Memory B cell (primary cell): ENCODE data around the gene CIB2.

Experiments used
- ATAC-seq: fragments of 150-1000 bp; cut with Tn5 transposase; 2 replicates; pipeline ENCODE4 v1.10.0; 2021; ENCODE audit warnings: low read depth, mild to moderate bottlenecking, moderate library complexity
- DNase-seq, 2 donors: peaks; one replicate each; pipeline ENCODE4 v3.0.0; 2022; ENCODE audit warnings: low spot score in 2 of 2
- H3K27ac Mint-ChIP-seq: one replicate; pipeline ENCODE4 v1.8.0; 2022; ENCODE audit warnings: mild to moderate bottlenecking, moderate library complexity, mixed read lengths
- H3K27me3 Mint-ChIP-seq: one replicate; pipeline ENCODE4 v1.8.0; 2022; ENCODE audit warnings: mixed read lengths
- H3K36me3 Mint-ChIP-seq: one replicate; pipeline ENCODE4 v1.8.0; 2022; ENCODE audit warnings: mild to moderate bottlenecking, mixed read lengths
- H3K4me1 Mint-ChIP-seq: one replicate; pipeline ENCODE4 v1.8.0; 2022; ENCODE audit warnings: mixed read lengths
- H3K4me3 Mint-ChIP-seq: one replicate; pipeline ENCODE4 v1.8.0; 2022; ENCODE audit warnings: mild to moderate bottlenecking, moderate library complexity, mixed read lengths
- H3K9me3 Mint-ChIP-seq: one replicate; pipeline ENCODE4 v1.8.0; 2022; ENCODE audit warnings: mixed read lengths

CIB2 gene

DNA sequence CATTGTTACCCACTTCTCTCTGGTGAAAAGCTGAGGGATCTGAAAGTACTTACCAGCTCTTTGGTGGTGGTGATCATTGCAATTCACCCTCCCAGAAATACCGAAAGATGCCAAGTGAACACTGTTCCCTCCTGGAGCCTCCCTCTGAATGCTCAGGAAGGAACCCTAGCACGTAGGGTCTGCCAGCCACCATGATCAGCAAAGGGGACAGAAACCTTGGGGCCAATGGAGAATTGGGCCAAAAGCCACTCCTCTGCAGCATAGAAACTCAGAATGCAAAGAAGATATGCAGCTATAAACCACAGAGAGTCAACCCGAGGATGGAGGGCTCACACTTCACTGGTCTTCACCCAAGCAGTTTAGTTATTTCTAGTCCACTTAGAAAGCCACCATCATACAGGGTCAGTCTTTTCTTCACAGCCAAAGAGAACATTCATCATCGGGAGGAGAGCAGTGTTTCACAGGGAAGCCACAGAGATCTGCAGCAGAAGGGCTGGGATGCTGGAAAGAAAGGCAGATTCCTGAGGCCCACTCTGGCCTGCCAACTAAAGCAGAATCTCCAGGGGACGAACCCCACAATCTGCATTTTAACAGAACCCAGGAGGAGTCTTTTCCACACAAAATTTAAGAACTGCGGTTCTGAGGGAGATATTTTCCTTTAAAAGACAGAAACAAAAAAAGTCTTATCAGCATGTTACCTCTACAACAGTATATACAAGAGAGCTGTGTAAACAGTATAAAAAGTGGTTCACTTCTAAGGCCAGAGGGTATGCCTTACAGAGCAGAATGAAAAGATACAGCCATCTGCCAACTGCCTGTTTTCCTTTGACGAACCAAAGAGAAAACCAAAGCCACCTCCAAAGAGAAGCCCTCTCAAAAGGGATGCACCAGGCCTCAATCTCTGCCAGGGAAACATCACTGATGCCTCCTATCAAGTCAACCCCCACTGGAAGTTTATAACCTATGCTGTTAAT is 65.0 kb downstream of the CIB2 start:
- no peak for DNase-seq
- Mint-ChIP-seq H3K36me3 (no peaks in the 10 kb centered on the region), H3K9me3 (no peaks in the 10 kb centered on the region), H3K27ac (peak overlapping the region; percentile 56), H3K27me3 (no peaks in the 10 kb centered on the region), H3K4me3 (peak overlapping the region; percentile 42), H3K4me1 (peaks cover 49% of the 10 kb centered on the region)
- ATAC-seq = peak; percentile 25

DNA sequence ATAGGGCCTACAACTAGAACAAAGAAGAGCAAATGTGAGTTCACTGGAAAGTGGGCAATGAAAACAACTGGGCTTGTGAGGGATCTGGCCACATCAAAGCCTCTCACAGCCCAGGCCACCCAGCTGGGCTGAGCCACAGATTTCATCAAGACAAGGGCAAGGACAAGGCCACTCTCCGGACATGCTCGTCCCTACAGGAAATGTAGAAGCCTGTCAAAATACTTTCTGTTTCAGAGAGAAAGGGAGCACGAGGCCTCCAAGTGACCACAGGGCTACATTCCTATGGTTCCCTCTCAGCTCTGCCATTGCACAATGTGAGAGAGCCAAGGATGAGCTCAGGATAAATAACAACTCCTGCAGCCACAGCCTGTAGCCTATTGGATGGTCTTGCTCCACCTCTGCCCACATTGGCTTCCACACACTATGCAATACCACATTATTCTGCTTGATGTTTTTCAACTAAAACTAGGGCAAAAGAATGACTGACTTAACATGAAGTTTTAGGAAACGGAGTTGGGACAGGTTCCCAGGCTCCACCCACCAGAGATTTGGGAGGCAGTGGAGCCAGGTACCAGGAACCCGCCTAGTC is 65.9 kb downstream of the CIB2 start:
- Mint-ChIP-seq H3K4me1 (peaks cover 49% of the 10 kb centered on the region), H3K27me3 (no peaks in the 10 kb centered on the region), H3K36me3 (no peaks in the 10 kb centered on the region), H3K4me3 (peak overlapping the region; percentile 3), H3K27ac (no peak overlapping the region), H3K9me3 (no peaks in the 10 kb centered on the region)
- no peak for ATAC-seq
- DNase-seq = no peak

DNA sequence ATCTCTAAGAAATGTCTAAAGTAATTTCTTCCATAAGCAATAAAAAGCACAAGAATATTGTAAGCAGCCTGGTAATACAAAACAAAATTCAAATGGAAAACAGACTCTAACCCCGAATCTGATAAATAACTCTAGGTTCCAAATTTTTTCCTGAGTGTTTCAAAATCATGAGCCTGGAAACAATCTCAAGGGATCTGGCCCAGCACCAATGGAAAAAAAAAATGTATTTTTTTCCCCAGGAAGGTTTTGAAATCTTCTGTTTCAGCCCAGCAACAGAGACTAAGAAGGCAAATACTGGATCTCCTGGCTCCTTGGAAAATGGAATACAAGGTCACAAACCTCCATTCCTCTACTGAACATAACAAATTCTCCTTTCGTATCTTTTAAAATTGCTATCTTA is 66.7 kb downstream of the CIB2 start:
- Mint-ChIP-seq H3K4me3 (no peak overlapping the region), H3K4me1 (peaks cover 42% of the 10 kb centered on the region), H3K27ac (no peak overlapping the region), H3K36me3 (no peaks in the 10 kb centered on the region), H3K27me3 (no peaks in the 10 kb centered on the region), H3K9me3 (no peaks in the 10 kb centered on the region)
- ATAC-seq = no peak
- DNase-seq = no peak

DNA sequence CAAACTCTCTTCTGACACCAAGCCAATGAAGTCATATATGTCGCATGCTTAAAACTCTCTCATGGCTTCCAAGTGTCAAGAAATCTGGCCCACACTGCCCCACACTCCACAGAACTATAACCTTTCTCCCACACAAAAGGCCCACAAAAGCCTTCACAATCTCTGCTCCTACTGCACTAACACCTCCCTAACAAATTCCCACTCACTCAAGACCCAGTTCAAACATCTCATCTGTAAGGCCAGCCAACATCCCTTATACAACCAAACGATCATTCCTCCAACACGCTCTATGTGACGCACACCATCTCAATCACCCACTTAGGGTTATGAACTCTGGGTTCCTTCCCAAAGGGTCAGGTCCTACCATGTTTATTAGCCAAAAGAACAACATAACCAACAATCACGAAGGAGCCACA is 67.3 kb downstream of the CIB2 start:
- no peak overlapping the region for H3K27ac Mint-ChIP-seq
- no peaks in the 10 kb centered on the region for H3K9me3 Mint-ChIP-seq
- H3K36me3 Mint-ChIP-seq = no peaks in the 10 kb centered on the region
- peaks cover 41% of the 10 kb centered on the region for H3K4me1 Mint-ChIP-seq
- H3K27me3 Mint-ChIP-seq = no peaks in the 10 kb centered on the region
- no peak for ATAC-seq
- DNase-seq = no peak
- no peak overlapping the region for H3K4me3 Mint-ChIP-seq

DNA sequence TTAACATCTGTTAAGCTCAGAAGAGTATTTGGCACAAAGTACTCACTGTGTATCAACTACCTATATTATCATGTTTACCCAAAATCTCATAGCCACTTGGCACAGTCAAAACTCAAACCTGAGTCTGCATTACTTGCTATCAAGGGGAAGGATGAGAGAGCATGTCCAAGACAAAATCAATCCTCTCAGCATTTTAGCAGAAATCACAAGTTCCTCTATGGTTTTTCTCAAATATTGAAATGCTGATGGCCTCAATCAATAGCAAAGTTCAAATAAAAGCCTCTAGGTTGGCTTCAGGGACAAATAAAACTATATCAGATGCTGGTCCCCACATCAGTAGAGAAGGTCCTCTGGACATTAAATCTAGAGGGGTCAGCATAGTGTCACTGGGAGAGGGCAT is 68.0 kb downstream of the CIB2 start:
- H3K27ac Mint-ChIP-seq = no peak overlapping the region
- no peak for ATAC-seq

DNA sequence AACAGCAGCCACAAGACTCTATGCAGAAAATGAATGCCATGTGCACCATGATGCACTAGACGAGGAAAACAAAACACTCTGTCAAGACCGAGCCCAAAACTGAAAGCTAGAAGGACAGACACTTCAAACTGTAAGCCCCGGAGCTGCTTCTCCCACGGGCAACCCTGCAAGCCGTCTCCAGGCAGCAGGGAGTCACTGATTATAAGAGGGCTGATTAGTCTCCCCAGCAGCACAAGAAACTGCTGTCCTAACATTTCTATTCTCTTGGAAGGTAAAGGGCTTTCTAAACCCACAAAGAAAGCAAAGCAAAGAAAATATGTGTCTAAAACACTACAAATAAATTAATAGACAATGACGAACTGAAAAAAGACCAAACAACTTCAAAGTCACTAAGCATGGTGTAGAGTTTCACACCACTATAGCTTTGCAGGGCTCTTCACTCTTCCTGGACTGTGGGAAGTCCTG is 69.2 kb downstream of the CIB2 start:
- Mint-ChIP-seq H3K4me1 (peaks cover 27% of the 10 kb centered on the region), H3K27me3 (no peaks in the 10 kb centered on the region), H3K9me3 (no peaks in the 10 kb centered on the region), H3K27ac (no peak overlapping the region), H3K4me3 (no peak overlapping the region), H3K36me3 (no peaks in the 10 kb centered on the region)
- no peak for DNase-seq
- peak; percentile 29 for ATAC-seq

More for the DNA sequence above, 68.0 kb downstream of the CIB2 start:
- Mint-ChIP-seq H3K27me3 (no peaks in the 10 kb centered on the region), H3K9me3 (no peaks in the 10 kb centered on the region), H3K4me3 (no peak overlapping the region), H3K36me3 (no peaks in the 10 kb centered on the region), H3K4me1 (peaks cover 37% of the 10 kb centered on the region)
- DNase-seq = no peak

DNA sequence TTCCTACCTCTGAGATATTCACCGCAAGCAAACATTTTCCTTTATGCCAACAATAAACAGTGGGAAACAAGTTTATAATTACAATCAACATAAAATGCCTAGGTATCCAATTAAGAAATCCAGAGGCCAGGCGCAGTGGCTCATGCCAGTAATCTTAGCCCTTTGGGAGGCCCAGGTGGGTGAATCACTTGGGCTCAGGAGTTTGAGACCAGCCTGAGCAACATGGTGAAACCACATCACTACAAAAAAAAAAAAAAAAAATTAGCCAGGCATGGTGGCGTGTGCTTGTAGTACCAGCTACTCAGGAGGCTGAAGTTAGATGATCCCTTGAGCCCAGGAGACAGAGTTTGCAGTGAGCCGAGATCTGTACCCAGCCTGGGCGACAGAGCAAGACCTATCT is 71.0 kb downstream of the CIB2 start:
- Mint-ChIP-seq H3K9me3 (no peaks in the 10 kb centered on the region), H3K36me3 (no peaks in the 10 kb centered on the region), H3K27me3 (no peaks in the 10 kb centered on the region), H3K27ac (no peak overlapping the region), H3K4me3 (no peak overlapping the region), H3K4me1 (peaks cover 27% of the 10 kb centered on the region)
- ATAC-seq (no peak), DNase-seq (no peak)

DNA sequence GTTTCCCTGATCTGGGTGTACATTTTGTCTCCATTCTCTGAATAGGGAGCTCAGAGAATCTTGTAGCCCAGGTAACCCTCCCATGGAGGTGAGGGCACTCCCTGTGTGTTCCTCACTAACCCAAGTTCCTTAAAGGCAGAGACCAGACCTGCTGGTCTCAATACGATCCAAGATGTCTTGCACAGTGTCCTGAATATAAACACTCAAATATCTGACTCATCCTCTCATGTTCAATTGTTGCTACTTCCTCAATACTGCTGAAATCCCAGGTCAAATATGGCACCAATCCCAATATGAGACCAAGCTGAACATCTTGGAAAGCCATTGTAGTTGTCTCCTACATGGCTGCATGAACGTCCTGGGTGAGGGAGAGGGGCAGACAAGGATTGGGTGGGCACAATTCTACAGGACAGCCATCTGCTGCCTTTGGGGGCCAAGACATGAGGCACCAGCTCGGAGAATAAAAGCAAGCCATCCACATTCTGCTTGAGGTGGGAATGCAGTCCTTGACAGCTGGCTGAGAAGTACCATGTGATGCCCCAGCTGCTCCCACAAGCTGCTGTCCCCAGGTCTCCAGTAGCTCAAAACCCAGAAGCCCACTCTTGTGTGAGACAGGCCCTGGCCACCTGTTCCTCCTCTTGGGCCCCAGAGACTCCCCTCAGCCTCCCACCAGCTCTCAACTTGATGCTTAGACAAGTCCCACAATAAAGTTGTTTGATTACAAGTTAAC is 72.0 kb downstream of the CIB2 start:
- H3K27ac Mint-ChIP-seq = no peak overlapping the region
- no peak overlapping the region for H3K4me3 Mint-ChIP-seq
- H3K4me1 Mint-ChIP-seq = peaks cover 27% of the 10 kb centered on the region
- no peak for DNase-seq
- ATAC-seq = no peak
- H3K36me3 Mint-ChIP-seq = no peaks in the 10 kb centered on the region
- no peaks in the 10 kb centered on the region for H3K27me3 Mint-ChIP-seq
- no peaks in the 10 kb centered on the region for H3K9me3 Mint-ChIP-seq

DNA sequence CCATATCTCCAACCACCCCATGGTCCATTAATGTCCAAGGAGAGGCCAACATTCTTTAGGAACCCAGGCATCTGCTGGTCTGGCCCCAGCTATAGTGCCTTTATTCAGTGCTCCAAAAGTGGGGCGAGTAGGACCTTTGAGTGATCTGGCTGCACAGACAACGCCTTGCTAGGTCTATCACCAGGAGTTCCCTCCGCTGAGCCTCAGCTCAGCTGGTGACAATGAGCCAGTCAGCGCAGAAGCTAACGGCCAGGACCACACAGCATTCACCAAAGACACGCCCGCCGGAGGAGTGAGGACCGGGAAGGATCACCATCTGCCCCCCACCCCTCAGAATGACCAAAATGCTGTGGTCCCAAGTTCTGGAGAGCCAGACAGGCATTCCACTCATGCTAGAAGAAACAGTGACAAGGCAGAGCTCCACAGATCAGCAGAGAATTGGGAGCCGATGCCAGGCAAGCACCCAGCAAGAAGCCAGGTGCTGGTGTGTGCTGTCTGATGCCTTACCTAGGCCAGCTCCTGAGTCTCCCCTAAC is 72.8 kb downstream of the CIB2 start:
- Mint-ChIP-seq H3K4me1 (peaks cover 27% of the 10 kb centered on the region), H3K27ac (no peak overlapping the region), H3K9me3 (no peaks in the 10 kb centered on the region), H3K36me3 (no peaks in the 10 kb centered on the region), H3K27me3 (no peaks in the 10 kb centered on the region), H3K4me3 (no peak overlapping the region)
- ATAC-seq (no peak), DNase-seq (no peak)

DNA sequence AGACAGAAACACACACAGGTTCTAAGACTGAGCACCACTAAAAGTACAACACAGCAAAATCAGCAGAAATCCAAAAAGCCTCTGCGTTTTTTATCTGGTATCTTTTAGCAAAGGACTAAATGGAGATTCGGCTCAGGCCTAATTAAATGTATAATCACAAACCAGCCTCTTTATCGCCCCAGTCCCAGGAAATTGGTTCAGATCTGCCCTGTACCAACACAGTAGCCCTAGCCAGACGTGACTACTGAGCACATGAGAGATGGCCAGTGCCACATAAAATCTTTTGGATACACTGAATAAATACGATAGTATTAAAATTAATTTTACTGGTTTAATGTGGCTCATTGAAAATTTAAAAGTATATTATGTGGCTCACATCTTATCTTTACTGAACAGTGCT is 73.4 kb downstream of the CIB2 start:
- H3K9me3 Mint-ChIP-seq = no peaks in the 10 kb centered on the region
- H3K27me3 Mint-ChIP-seq = no peaks in the 10 kb centered on the region
- ATAC-seq (no peak), DNase-seq (no peak)
- peaks cover 4% of the 10 kb centered on the region for H3K36me3 Mint-ChIP-seq
- H3K4me3 Mint-ChIP-seq = no peak overlapping the region
- H3K4me1 Mint-ChIP-seq = peaks cover 27% of the 10 kb centered on the region
- H3K27ac Mint-ChIP-seq = no peak overlapping the region

DNA sequence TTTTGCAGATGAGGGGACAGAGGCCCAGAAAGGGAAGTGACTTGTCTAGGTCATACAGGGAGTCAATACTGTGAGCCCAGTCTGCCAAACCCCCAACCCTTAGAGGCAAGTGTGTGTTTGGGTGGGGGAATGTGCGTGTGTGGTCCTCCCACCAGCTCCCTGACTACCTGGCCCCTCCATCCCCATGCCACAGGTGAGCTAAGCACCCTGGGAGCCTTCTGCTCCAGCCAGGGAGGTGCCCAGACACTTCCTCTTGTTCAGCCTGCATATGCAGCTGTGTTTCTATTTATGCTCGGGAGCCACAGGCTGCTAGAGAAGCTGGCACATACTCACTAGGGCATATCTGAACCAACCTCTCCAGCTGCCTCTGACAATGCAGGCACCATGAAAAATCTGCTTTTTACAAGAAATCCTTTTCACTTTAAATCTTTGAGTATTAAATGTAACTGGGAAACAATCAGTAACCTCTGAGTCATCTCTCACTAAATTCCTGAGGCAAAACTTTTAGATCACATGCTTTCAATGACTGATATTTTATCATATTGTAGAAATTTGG is 74.5 kb downstream of the CIB2 start:
- peaks cover 6% of the 10 kb centered on the region for H3K36me3 Mint-ChIP-seq
- peak overlapping the region; percentile 29 for H3K27ac Mint-ChIP-seq
- H3K9me3 Mint-ChIP-seq = no peaks in the 10 kb centered on the region
- H3K27me3 Mint-ChIP-seq = no peaks in the 10 kb centered on the region
- H3K4me3 Mint-ChIP-seq = peak overlapping the region; percentile 13
- H3K4me1 Mint-ChIP-seq = peaks cover 28% of the 10 kb centered on the region
- peak; percentile 97 for ATAC-seq
- DNase-seq = peak in 1 of 2 donors; percentile 32

DNA sequence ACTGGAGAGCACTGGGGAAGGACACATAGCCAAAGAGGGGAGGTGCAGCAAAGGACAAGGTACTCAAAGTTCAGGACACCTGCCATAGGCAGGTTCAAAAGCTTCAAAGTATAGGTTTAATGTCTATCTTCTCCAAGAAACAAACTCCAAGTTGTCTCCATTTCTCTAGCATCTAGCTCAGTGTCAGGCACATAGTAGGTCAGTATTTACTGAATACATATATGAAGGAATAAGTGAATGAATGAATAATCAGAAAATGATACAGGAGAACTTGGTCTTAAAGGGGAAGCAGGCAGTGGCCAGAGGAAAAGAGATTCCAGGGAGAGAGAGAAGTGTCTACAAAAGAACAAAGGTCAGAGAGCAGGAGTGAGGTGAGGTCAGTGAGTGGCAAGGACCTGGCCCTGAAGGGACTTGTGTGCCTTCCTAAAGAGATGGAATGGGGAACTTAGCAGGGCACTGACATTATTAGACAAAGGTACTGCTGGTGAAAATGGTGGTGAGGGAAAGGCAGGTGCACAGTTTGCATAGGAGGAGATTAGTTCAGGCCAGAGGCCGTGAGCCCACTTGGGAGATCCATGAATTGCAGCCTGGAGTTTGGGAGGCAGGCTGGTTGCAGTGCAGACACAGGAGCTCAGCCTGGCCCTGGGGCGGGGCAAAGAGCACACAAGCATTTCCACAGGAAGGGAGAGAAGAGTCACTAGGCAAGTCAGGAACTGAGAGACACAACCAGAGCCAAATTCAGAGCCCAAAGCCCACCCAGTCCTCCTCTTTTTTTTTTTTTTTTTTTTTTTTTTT is 75.1 kb downstream of the CIB2 start:
- peaks cover 6% of the 10 kb centered on the region for H3K36me3 Mint-ChIP-seq

DNA sequence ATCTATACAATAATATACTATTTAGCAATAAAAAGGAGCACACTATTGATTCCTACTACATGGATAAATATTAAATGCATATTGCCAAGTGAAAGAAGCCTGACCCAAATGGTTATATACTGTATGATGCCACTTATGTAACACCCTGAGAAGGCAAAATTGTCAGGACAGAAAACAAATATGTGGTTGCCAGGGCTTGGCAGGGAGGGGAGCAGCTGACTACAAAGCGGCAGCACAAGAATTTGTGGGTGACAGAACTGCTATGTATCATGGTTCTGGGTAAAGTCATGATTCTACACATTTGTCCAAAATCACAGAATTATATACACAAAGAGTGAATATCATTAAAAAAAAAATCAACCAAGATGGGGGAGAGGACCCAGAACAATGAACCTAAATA is 76.3 kb downstream of the CIB2 start:
- H3K27ac Mint-ChIP-seq = no peak overlapping the region
- no peaks in the 10 kb centered on the region for H3K27me3 Mint-ChIP-seq
- no peak for ATAC-seq
- no peaks in the 10 kb centered on the region for H3K9me3 Mint-ChIP-seq
- DNase-seq = no peak
- no peak overlapping the region for H3K4me3 Mint-ChIP-seq
- H3K36me3 Mint-ChIP-seq = peaks cover 6% of the 10 kb centered on the region
- H3K4me1 Mint-ChIP-seq = peaks cover 31% of the 10 kb centered on the region

More for the DNA sequence above, 75.1 kb downstream of the CIB2 start:
- peak overlapping the region; percentile 42 for H3K4me3 Mint-ChIP-seq
- ATAC-seq = no peak
- no peaks in the 10 kb centered on the region for H3K9me3 Mint-ChIP-seq
- H3K27ac Mint-ChIP-seq = peak overlapping the region; percentile 29
- peaks cover 27% of the 10 kb centered on the region for H3K4me1 Mint-ChIP-seq
- H3K27me3 Mint-ChIP-seq = no peaks in the 10 kb centered on the region
- DNase-seq = no peak
